ENCODE results near the gene PPM1L. TPM values are rescaled to one million over a fixed set of nuclear protein-coding genes. Genes with fewer than 3 reads are reported as not detected.
"Not testable (repeated sequence)": the region's sequence is repeated elsewhere in the genome, so short reads cannot be mapped to it uniquely, and the experiment has no call there.

The PPM1L gene
- total RNA-seq, 2 donors from 2014 or later: 30.2 to 39.0 TPM

GRCh38 chr3:160992712-160993111 is 236.7 kb downstream of the PPM1L start:
- intact Hi-C loops (cut with DNase I): no loop called here
- DNase-seq (no peak), ATAC-seq (no peak)

GRCh38 chr3:160996811-160997210 is 240.8 kb downstream of the PPM1L start:
- no peak for ATAC-seq
- intact Hi-C loops (cut with DNase I): no loop called here

DNA sequence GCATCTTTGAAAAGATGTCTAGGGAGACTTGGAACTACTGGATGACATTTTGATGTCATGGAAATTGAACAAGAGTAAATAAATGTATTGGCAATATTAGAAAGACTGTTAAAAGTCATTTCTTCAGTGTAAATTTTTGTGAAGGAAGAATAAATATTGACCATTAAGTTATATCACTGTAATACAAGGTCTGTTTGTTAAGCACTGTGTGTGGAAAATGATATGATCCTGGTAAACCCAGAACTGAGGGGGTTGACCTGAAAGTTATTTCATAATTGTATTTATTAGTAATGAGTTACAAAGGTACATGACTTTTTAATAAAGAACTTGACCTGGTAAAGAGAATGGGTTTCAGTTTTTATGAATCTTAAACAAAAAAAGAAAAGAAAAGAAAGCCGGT is 242.6 kb downstream of the PPM1L start:
- ATAC-seq (no peak), DNase-seq (no peak)
- intact Hi-C loops (cut with DNase I): no loop called here

More at GRCh38 chr3:160996811-160997210, 240.8 kb downstream of the PPM1L start:
- DNase-seq: no peak

- no peak for ATAC-seq
- intact Hi-C loops (cut with DNase I): no loop called here
- DNase-seq: no peak
These were observed 243.2 kb downstream of the PPM1L start for GRCh38 chr3:160999274-160999673.

DNA sequence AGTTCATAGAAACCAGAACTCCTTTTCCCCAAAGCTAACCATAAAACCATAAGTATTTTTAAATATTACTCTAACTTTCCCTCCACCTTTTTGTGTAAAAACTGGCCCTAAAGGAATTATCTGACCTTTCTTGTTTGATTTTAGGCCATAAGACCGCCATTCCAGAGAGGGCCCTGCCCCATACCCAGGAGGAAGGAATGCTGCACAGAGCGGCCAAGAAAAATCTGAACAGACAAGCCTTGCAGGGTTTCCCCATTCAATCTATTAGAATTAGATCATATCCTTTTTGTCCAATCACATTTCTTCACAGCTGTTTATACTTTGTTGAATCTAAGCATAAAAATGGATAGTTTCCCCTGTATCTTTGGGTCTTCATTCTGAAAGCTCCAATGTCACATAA is 252.1 kb downstream of the PPM1L start:
- intact Hi-C loops (cut with DNase I): no loop called here
- DNase-seq (no peak), ATAC-seq (no peak)

GRCh38 chr3:161010151-161010550 is 254.1 kb downstream of the PPM1L start:
- DNase-seq; ATAC-seq; intact Hi-C loops (cut with DNase I): not testable (repeated sequence)

GRCh38 chr3:161014843-161015749 is 259.1 kb downstream of the PPM1L start:
- intact Hi-C loops (cut with DNase I): no loop called here
- DNase-seq (no peak), ATAC-seq (no peak)

DNA sequence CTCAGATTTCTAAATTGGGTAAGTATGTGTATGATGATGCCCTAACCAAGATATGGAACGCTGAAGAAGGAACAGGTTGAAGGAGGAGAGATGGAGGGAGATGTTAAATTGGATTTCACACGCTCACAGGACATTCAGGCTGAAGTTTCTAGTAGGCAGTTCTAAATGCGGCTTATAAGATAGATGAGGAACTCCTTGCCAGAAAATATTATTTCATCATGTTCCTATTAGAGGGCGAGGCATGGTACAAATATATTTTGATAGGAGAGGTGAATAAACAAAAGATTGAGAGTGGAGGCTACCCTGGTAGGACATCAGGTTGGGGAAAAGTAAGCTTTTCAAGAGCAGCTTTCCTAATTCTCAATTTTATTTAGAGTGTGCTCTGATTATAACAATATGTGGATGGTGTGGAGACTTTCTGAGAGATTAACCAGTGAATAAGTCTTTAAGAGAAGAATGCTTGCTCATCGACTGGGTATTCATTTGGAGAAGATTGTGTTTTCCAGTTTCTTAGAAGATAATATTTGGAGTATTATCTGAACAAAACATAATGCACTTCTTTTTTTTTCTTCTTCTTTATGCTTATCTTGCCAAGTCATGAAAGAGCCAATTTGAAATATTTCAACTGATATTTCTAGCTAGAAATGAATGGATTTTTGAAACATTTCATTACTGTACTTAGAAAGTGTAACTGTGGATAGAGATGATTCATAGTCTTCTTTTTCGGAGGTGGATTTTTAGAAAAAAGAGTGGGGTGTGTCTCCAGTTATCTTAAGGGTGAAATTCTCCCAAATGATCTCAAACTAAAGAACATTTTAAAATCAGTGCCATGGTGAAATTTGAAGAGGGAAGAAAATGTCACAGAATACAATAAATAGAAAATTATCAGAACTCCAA is 260.6 kb downstream of the PPM1L start:
- DNase-seq (no peak), ATAC-seq (peak in 1 of 2 donors; percentile 71)
- intact Hi-C loops (cut with DNase I): no loop called here

DNA sequence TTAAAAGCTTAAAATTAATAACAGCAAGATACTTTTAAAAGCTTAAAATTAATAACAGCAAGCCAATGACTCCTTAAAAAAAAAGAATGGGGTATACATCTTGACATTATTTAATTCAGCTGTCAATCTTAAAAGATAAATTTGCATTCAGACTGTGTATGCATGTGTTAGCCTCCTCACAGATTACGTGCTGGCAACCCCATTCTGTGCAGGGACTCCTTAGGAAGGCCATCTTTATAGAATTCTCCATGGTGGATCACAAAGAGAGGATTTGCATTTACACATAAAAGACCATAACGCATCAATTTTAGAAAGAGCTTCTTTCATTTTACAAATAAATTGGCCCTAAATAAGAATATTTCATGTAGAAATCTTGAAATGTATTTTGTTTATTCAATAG is 261.9 kb downstream of the PPM1L start:
- intact Hi-C loops (cut with DNase I): no loop called here
- DNase-seq: no peak
- ATAC-seq: no peak

GRCh38 chr3:161020256-161020655 is 264.2 kb downstream of the PPM1L start:
- DNase-seq (no peak), ATAC-seq (no peak)
- intact Hi-C loops (cut with DNase I): no loop called here

DNA sequence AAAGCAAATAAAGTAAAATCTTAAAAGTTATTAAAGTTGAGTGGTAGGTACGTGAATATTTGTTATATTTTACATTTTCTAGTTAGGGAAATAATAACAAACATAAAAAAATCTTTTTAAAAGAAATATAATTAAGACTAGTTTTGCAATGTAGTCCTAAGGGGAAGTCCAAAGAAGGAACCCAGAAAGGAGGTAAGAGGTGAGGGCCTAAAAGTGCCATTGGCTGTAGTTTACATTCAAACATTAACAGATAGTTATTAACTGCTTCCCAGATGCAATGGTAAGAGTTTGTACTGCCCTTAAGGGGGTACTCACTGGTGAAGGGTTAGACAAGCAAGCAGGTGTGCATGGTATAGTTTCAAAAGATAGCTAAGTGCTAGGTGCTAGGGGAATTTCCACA is 269.9 kb downstream of the PPM1L start:
- DNase-seq (no peak), ATAC-seq (no peak)
- intact Hi-C loops (cut with DNase I): no loop called here

GRCh38 chr3:161026612-161027510 is 270.8 kb downstream of the PPM1L start:
- intact Hi-C loops (cut with DNase I): no loop called here
- no peak for DNase-seq
- ATAC-seq: no peak

DNA sequence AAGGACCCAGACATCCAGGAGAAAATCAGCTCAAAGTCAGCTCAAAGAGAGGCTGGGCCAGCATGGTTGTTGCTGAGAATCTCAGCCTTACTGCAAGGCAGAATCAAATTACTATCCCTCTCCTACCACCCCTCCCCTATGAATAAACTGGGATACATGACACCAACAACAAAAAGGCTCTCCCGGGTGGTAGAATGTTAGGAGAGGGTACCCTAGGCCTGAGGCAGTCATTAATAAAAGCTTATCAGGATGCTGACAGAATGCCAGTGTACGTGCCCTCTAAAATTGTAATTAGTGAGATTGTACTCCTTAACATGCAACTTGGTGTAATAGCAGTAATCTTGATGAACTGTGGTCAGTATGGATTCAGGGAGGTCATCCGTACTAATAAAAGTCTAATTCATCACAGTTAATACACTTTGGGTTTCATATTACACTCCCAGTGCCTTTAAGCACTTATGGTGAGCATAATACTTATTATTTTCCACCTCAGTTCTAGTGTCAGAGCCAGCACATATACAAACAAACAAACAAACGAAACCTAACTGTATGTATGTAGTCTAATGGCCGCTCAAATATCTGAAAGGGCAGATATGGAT is 272.6 kb downstream of the PPM1L start:
- intact Hi-C loops (cut with DNase I): no loop called here
- DNase-seq (no peak), ATAC-seq (no peak)

DNA sequence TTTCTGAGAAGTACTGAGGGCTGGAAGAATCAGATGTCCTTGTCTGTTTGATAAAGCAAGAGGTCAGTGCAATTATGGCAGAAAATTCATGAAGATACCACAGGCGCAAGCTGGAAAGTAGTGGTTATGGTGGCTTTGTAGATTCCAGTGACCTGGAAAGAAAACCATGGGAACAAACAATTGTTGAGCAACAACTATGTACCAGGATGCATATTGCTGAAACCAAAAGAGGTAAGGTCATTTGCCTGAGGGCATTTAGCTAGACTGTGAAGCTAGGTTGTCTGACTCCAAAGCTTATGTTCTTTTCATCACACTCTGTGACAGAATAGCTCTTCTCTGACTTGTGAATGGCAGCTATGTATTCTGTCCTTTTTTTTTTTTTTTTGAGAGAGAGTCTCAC is 275.1 kb downstream of the PPM1L start:
- no peak for ATAC-seq
- intact Hi-C loops (cut with DNase I): no loop called here
- no peak for DNase-seq

GRCh38 chr3:161034913-161035550 is 279.0 kb downstream of the PPM1L start:
- DNase-seq; intact Hi-C loops (cut with DNase I): not testable (repeated sequence)
- peak in 1 of 2 donors; percentile 32 for ATAC-seq

DNA sequence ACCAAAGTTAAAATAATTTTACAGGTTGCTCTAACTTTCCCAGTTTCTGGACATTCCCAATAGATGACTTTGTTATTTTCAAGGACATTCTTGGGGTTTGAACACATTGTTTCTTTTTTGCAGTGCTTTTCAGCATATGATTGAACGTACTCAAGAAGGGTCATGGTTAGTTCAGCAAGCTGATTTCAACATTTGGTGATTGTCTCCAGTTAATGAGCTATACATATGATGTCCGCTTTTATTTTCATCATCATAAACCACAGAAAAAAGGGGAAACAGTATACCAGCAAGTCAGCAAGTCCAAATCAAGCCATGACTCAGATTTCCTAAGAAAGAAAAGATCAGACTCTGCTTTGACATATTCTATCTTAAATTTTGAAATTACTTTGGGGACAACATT is 279.7 kb downstream of the PPM1L start:
- intact Hi-C loops (cut with DNase I): no loop called here
- peak in 1 of 2 donors; percentile 65 for ATAC-seq
- no peak for DNase-seq

GRCh38 chr3:161038725-161039124 is 282.7 kb downstream of the PPM1L start:
- ATAC-seq: no peak
- intact Hi-C loops (cut with DNase I): no loop called here

GRCh38 chr3:161042023-161042501 is 286.0 kb downstream of the PPM1L start:
- DNase-seq: no peak
- intact Hi-C loops (cut with DNase I): no loop called here
- no peak for ATAC-seq

More at GRCh38 chr3:161038725-161039124, 282.7 kb downstream of the PPM1L start:
- no peak for DNase-seq
